HepG2 (cell line): ENCODE measurements around the gene NPPB. TPM values are rescaled to one million over a fixed set of nuclear protein-coding genes. Genes with fewer than 3 reads are reported as not detected.

Experiments
- ARID4A ChIP-seq: sonication (generic); formaldehyde crosslinking; IDR thresholded peaks from 2 replicates; pipeline ENCODE4 v1.5.0; 2020; ENCODE audit warnings: mild to moderate bottlenecking, missing genetic modification reagents, borderline replicate concordance
- BRCA1 ChIP-seq: sonication (generic); formaldehyde crosslinking; IDR thresholded peaks from 2 replicates; pipeline ENCODE4 v1.4.0; 2020; ENCODE audit warnings: missing genetic modification reagents
- DPF2 ChIP-seq: sonication (generic); formaldehyde crosslinking; IDR thresholded peaks from 2 replicates; pipeline ENCODE4 v1.4.0; 2020; ENCODE audit warnings: mild to moderate bottlenecking, low read depth, missing genetic modification reagents, borderline replicate concordance
- ERF ChIP-seq: IDR thresholded peaks from 2 replicates; pipeline ENCODE4 v1.6.1; 2018; ENCODE audit warnings: missing biosample characterization, missing genetic modification reagents
- KDM1A ChIP-seq: IDR thresholded peaks from 2 replicates; pipeline ENCODE4 v1.6.1; 2016; ENCODE audit warnings: missing compliant biosample characterization
- KDM4B ChIP-seq: sonication (generic); formaldehyde crosslinking; IDR thresholded peaks from 2 replicates; pipeline ENCODE4 v1.4.0; 2020; ENCODE audit warnings: missing genetic modification reagents
- KLF12 ChIP-seq: sonication (generic); formaldehyde crosslinking; IDR thresholded peaks from 2 replicates; pipeline ENCODE4 v1.4.0; 2020; ENCODE audit warnings: missing genetic modification reagents, borderline replicate concordance
- NR2C2 ChIP-seq: sonication (generic); formaldehyde crosslinking; IDR thresholded peaks from 2 replicates; pipeline ENCODE4 v1.4.0; 2020; ENCODE audit warnings: missing genetic modification reagents, mild to moderate bottlenecking, moderate library complexity, borderline replicate concordance
- SATB2 ChIP-seq: sonication (generic); formaldehyde crosslinking; IDR thresholded peaks from 2 replicates; pipeline ENCODE4 v1.5.0; 2020; ENCODE audit warnings: missing genetic modification reagents
- SP5 ChIP-seq: IDR thresholded peaks from 2 replicates; pipeline ENCODE4 v1.6.1; 2016; ENCODE audit warnings: low read depth, borderline replicate concordance
- ZFX ChIP-seq: sonication (generic); formaldehyde crosslinking; IDR thresholded peaks from 2 replicates; pipeline ENCODE4 v1.4.0; 2020; ENCODE audit warnings: mild to moderate bottlenecking, low read depth, missing genetic modification reagents, moderate library complexity
- ZNF230 ChIP-seq: sonication (generic); formaldehyde crosslinking; IDR thresholded peaks from 2 replicates; pipeline ENCODE4 v1.4.0; 2020; ENCODE audit warnings: mild to moderate bottlenecking, missing genetic modification reagents
- ZNF350 ChIP-seq: sonication (generic); formaldehyde crosslinking; IDR thresholded peaks from 2 replicates; pipeline ENCODE4 v1.4.0; 2020; ENCODE audit warnings: mild to moderate bottlenecking, low read depth, missing genetic modification reagents, borderline replicate concordance
- ZNF577 ChIP-seq: sonication (generic); formaldehyde crosslinking; IDR thresholded peaks from 2 replicates; pipeline ENCODE4 v1.4.0; 2020; ENCODE audit warnings: mild to moderate bottlenecking, low read depth, missing genetic modification reagents, borderline replicate concordance
- ZNF607 ChIP-seq: sonication (generic); formaldehyde crosslinking; IDR thresholded peaks from 2 replicates; pipeline ENCODE4 v1.5.1; 2020; ENCODE audit warnings: missing genetic modification reagents, mild to moderate bottlenecking, borderline replicate concordance
- ZNF629 ChIP-seq: sonication (generic); formaldehyde crosslinking; conservative IDR thresholded peaks from 2 replicates; pipeline ENCODE4 v1.5.0; 2020; ENCODE audit warnings: missing genetic modification reagents
- ZNF644 ChIP-seq: IDR thresholded peaks from 2 replicates; pipeline ENCODE4 v1.6.1; 2016; ENCODE audit warnings: low read depth
- polyA plus RNA-seq, 8 experiments: library from polyadenylated mRNA; depleted of rRNA in 3 of 8; stranded (reverse) in 7 of 8; unstranded in 1 of 8; fragments of >200 nt; fragmentation: Illumina TruSeq in 4 of 8; extraction: Trizol in 4 of 8; gene quantifications; 2 replicates each; pipeline versions ENCODE4 v1.2.1 to v1.2.3, GENCODE V29; 2011 to 2016; ENCODE audit warnings: low read depth in 4 of 8, missing spikeins in 1 of 8, mixed read lengths in 1 of 8; ENCODE audit not compliant: insufficient read depth in 1 of 8
- total RNA-seq, 5 experiments: library from RNA; depleted of rRNA; stranded (reverse); fragments of >200 nt; fragmentation: Illumina TruSeq; extraction: Trizol; gene quantifications; 2 replicates each; pipeline ENCODE4 v1.2.3, GENCODE V29; 2016; ENCODE audit warnings: low read depth in 1 of 5
- TF ChIP-seq, protein P1 (sequence below), 2 experiments: sonication (generic) in 1 of 2; formaldehyde crosslinking in 1 of 2; IDR thresholded peaks; 2 replicates each; pipeline versions ENCODE4 v1.4.0 to v1.6.1; 2018 to 2020; ENCODE audit warnings: missing genetic modification reagents in 2 of 2, borderline replicate concordance in 1 of 2, low read depth in 1 of 2, mild to moderate bottlenecking in 1 of 2, missing biosample characterization in 1 of 2
- TF ChIP-seq, protein P2 (sequence below): sonication (generic); formaldehyde crosslinking; IDR thresholded peaks from 2 replicates; pipeline ENCODE4 v1.5.0; 2020; ENCODE audit warnings: missing genetic modification reagents, mild to moderate bottlenecking, borderline replicate concordance
- TF ChIP-seq, protein P3 (sequence below): sonication (generic); formaldehyde crosslinking; IDR thresholded peaks from 2 replicates; pipeline ENCODE4 v1.8.0; 2022; ENCODE audit warnings: mild to moderate bottlenecking, missing genetic modification reagents, borderline replicate concordance

The NPPB gene
- total and polyA plus RNA-seq, 2 of the 13 experiments (the other 11 are each of a cell fraction or from before 2014, with no cell fraction given) = 1.9 TPM; not detected in 1

DNA sequence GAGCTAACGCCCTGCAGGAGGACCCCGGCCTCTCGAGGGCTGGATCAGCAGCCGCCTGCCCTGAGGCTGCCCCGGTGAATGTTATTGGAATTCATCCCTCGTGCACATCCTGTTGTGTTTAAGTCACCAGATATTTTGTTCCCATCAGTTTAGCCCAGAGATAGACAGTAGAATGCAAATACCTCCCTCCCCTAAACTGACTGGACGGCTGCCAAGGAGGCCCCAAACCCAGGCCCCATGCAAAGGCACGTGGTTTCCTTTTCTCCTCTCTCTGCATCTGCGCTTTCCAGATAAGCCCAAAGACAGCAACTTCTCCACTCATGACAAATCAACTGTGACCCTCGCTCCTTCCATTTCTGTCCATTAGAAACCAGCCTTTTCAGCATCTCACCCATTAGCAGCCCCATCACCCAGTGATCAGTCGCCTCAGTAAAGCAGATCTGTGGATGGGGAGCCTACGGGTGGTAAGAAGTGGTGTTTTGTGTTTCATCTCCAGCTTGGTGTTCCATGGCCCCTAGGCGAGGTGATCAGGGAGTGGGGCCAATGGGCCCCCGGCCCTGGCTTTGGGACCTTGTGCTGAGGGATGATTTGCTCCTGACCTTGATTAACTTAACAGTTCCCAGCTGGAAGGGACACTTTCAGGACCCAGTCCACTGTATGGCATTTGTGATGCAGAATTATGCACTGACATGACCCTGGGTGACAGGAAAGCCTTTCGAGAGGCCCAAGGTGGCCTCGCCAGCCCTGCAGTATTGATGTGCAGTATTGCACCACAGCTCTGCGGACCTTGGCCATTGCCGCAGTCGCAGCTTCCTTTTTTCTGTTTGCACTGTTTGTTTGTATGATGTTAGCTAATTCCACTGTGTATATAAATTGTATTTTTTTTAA is 16.3 kb downstream of the NPPB start (continued):
- TF ChIP-seq ARID4A (CRISPR knock-in tag) (peak; percentile 64; the same call in 1 of the 2 replicates), ZFX (CRISPR knock-in tag) (peak; percentile 58), SP5 (CRISPR knock-in tag) (peak; percentile 73), ZNF644 (peak; percentile 91), DPF2 (CRISPR knock-in tag) (peak; percentile 96), ZNF607 (CRISPR knock-in tag) (no peak), KDM1A (CRISPR knock-in tag) (peak; percentile 65; the same call in 1 of the 2 replicates), BRCA1 (no peak), NR2C2 (CRISPR knock-in tag) (peak; percentile 81), KLF12 (CRISPR knock-in tag) (peak; percentile 54; the same call in 1 of the 2 replicates), KDM4B (no peak; the same call in 1 of the 2 replicates), ZNF350 (CRISPR knock-in tag) (peak; percentile 84), ZNF629 (CRISPR knock-in tag) (peak; percentile 27; the same call in 1 of the 2 replicates), ERF (CRISPR knock-in tag) (peak; percentile 87), ZNF230 (CRISPR knock-in tag) (no peak; the same call in 1 of the 2 replicates), ZNF577 (CRISPR knock-in tag) (no peak), SATB2 (no peak)
- TF ChIP-seq, protein P1, sequence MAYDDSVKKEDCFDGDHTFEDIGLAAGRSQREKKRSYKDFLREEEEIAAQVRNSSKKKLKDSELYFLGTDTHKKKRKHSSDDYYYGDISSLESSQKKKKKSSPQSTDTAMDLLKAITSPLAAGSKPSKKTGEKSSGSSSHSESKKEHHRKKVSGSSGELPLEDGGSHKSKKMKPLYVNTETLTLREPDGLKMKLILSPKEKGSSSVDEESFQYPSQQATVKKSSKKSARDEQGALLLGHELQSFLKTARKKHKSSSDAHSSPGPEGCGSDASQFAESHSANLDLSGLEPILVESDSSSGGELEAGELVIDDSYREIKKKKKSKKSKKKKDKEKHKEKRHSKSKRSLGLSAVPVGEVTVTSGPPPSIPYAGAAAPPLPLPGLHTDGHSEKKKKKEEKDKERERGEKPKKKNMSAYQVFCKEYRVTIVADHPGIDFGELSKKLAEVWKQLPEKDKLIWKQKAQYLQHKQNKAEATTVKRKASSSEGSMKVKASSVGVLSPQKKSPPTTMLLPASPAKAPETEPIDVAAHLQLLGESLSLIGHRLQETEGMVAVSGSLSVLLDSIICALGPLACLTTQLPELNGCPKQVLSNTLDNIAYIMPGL (CRISPR knock-in tag; IDR thresholded peaks at IDR 0.05; ENCODE audit: borderline replicate concordance in 1 of 2, low read depth in 1 of 2) = peak; percentile 33 to 43; a peak in 1 of 4 replicates
- TF ChIP-seq, protein P2, sequence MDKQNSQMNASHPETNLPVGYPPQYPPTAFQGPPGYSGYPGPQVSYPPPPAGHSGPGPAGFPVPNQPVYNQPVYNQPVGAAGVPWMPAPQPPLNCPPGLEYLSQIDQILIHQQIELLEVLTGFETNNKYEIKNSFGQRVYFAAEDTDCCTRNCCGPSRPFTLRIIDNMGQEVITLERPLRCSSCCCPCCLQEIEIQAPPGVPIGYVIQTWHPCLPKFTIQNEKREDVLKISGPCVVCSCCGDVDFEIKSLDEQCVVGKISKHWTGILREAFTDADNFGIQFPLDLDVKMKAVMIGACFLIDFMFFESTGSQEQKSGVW (CRISPR knock-in tag) = no peak
- TF ChIP-seq, protein P3, sequence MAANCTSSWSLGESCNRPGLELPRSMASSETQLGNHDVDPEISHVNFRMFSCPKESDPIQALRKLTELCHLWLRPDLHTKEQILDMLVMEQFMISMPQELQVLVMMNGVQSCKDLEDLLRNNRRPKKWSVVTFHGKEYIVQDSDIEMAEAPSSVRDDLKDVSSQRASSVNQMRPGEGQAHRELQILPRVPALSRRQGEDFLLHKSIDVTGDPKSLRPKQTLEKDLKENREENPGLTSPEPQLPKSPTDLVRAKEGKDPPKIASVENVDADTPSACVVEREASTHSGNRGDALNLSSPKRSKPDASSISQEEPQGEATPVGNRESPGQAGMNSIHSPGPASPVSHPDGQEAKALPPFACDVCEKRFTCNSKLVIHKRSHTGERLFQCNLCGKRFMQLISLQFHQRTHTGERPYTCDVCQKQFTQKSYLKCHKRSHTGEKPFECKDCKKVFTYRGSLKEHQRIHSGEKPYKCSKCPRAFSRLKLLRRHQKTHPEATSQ (CRISPR knock-in tag) = no peak
